WTC11 (cell line): ENCODE data around the gene ESYT3. TPM values are rescaled to one million over a fixed set of nuclear protein-coding genes. Genes with fewer than 3 reads are reported as not detected.

Experiments used
- ATAC-seq: fragments of 200-7000 bp; cut with Tn5 transposase; 2 replicates; pipeline ENCODE4 v1.10.0; 2021; ENCODE audit warnings: mild to moderate bottlenecking, moderate library complexity
- CTCF ChIA-PET: fragments of 300-600 bp; sonication (Branson Sonifier 250); formaldehyde crosslinking; loops from one replicate; lab custom pipeline; 2021; ENCODE audit warnings: antibody characterized with exemption; lab: Charles Lee
- POLR2A ChIA-PET: fragments of 350-600 bp; sonication (Branson Sonifier 250); formaldehyde crosslinking; loops from one replicate; lab custom pipeline; 2021; ENCODE audit warnings: antibody characterized with exemption; lab: Charles Lee
- DNase-seq: peaks from one replicate; pipeline ENCODE4 v3.0.0; 2021; ENCODE audit warnings: low spot score
- H3K27ac Mint-ChIP-seq: 2 replicates; pipeline ENCODE4 v1.8.0; 2021; ENCODE audit warnings: mixed read lengths
- H3K27me3 Mint-ChIP-seq: 2 replicates; pipeline ENCODE4 v1.8.0; 2021; ENCODE audit warnings: low read depth, mild to moderate bottlenecking, moderate library complexity, mixed read lengths
- H3K36me3 Mint-ChIP-seq: 2 replicates; pipeline ENCODE4 v1.8.0; 2021; ENCODE audit warnings: mixed read lengths
- H3K4me1 Mint-ChIP-seq: 2 replicates; pipeline ENCODE4 v1.8.0; 2022; ENCODE audit warnings: mixed read lengths
- H3K4me3 Mint-ChIP-seq: 2 replicates; pipeline ENCODE4 v1.8.0; 2021; ENCODE audit warnings: mild to moderate bottlenecking, moderate library complexity, mixed read lengths
- H3K9me3 Mint-ChIP-seq: 2 replicates; pipeline ENCODE4 v1.8.0; 2021; ENCODE audit warnings: mixed read lengths
- ATF2 ChIP-seq: sonication (generic); formaldehyde crosslinking; IDR thresholded peaks from 2 replicates; pipeline ENCODE4 v1.8.1; 2022; ENCODE audit warnings: low read depth, missing genetic modification reagents, borderline replicate concordance
- CTCF ChIP-seq: fragments of 200-600 bp; IDR thresholded peaks from 2 replicates; pipeline ENCODE4 v1.8.0; 2022; ENCODE audit warnings: antibody characterized with exemption
- E2F1 ChIP-seq: sonication (generic); formaldehyde crosslinking; IDR thresholded peaks from 2 replicates; pipeline ENCODE4 v1.8.0; 2022; ENCODE audit warnings: mild to moderate bottlenecking, missing genetic modification reagents
- E2F4 ChIP-seq: sonication (generic); formaldehyde crosslinking; IDR thresholded peaks from 2 replicates; pipeline ENCODE4 v1.8.1; 2022; ENCODE audit warnings: low read depth, mild to moderate bottlenecking, moderate library complexity, missing genetic modification reagents, borderline replicate concordance
- FOXP1 ChIP-seq: sonication (generic); formaldehyde crosslinking; IDR thresholded peaks from 2 replicates; pipeline ENCODE4 v1.8.0; 2022; ENCODE audit warnings: missing genetic modification reagents, mild to moderate bottlenecking, moderate library complexity, borderline replicate concordance
- IRF2 ChIP-seq: sonication (generic); formaldehyde crosslinking; IDR thresholded peaks from 2 replicates; pipeline ENCODE4 v1.8.0; 2022; ENCODE audit warnings: low read depth, missing genetic modification reagents, borderline replicate concordance
- MAX ChIP-seq: sonication (generic); formaldehyde crosslinking; IDR thresholded peaks from 2 replicates; pipeline ENCODE4 v1.8.0; 2022; ENCODE audit warnings: mild to moderate bottlenecking, missing genetic modification reagents
- MLX ChIP-seq: sonication (generic); formaldehyde crosslinking; IDR thresholded peaks from 2 replicates; pipeline ENCODE4 v1.8.1; 2023; ENCODE audit warnings: mild to moderate bottlenecking, missing genetic modification reagents, moderate library complexity
- MXD4 ChIP-seq: fragments of 250-450 bp; sonication (Bioruptor Pico); IDR thresholded peaks from 2 replicates; pipeline ENCODE4 v1.8.0; 2021; ENCODE audit warnings: mild to moderate bottlenecking, moderate library complexity, borderline replicate concordance
- MYBL2 ChIP-seq: sonication (generic); formaldehyde crosslinking; IDR thresholded peaks from 2 replicates; pipeline ENCODE4 v1.8.1; 2023; ENCODE audit warnings: mild to moderate bottlenecking, moderate library complexity, missing genetic modification reagents
- PRDM15 ChIP-seq: sonication (generic); formaldehyde crosslinking; IDR thresholded peaks from 2 replicates; pipeline ENCODE4 v1.8.0; 2022; ENCODE audit warnings: missing genetic modification reagents
- RELA ChIP-seq: sonication (generic); formaldehyde crosslinking; IDR thresholded peaks from 2 replicates; pipeline ENCODE4 v1.8.1; 2022; ENCODE audit warnings: missing genetic modification reagents, mild to moderate bottlenecking, borderline replicate concordance
- RORB ChIP-seq: fragments of 250-450 bp; sonication (Bioruptor Pico); IDR thresholded peaks from 2 replicates; pipeline ENCODE4 v1.9.0; 2021; ENCODE audit warnings: mild to moderate bottlenecking
- STAT6 ChIP-seq: sonication (generic); formaldehyde crosslinking; conservative IDR thresholded peaks from 2 replicates; pipeline ENCODE4 v1.8.1; 2023; ENCODE audit warnings: mild to moderate bottlenecking, low read depth, missing genetic modification reagents, moderate library complexity
- ZNF219 ChIP-seq: sonication (generic); formaldehyde crosslinking; IDR thresholded peaks from 2 replicates; pipeline ENCODE4 v1.8.0; 2023; ENCODE audit warnings: missing genetic modification reagents, mild to moderate bottlenecking, borderline replicate concordance
- ZNF416 ChIP-seq: fragments of 250-450 bp; sonication (Bioruptor Pico); IDR thresholded peaks from 2 replicates; pipeline ENCODE4 v1.9.0; 2021; ENCODE audit warnings: mild to moderate bottlenecking, inconsistent platforms
- ZSCAN18 ChIP-seq: fragments of 250-450 bp; sonication (Bioruptor Pico); IDR thresholded peaks from 2 replicates; pipeline ENCODE4 v2.1.2; 2022; ENCODE audit warnings: mild to moderate bottlenecking, moderate library complexity
- total RNA-seq: library from RNA; stranded (reverse); gene quantifications from 3 replicates; pipeline ENCODE4 v1.2.3, GENCODE V29; 2021

Gene ESYT3
- total RNA-seq, 1 experiment from 2014 or later = 6.4 TPM

- TF ChIP-seq FOXP1 (CRISPR knock-in tag) (no peak), STAT6 (CRISPR knock-in tag) (no peak), MXD4 (no peak), ZNF219 (CRISPR knock-in tag) (no peak), MAX (CRISPR knock-in tag) (no peak), RELA (CRISPR knock-in tag) (0 out of 2 replicates have a peak, but pooled peaks have one; percentile 1), E2F4 (CRISPR knock-in tag) (no peak), ATF2 (CRISPR knock-in tag) (0 out of 2 replicates have a peak, but pooled peaks have one; percentile 9)
These were observed 708 bp downstream of the ESYT3 start (continued) for GRCh38 chr3:138434875-138435772.

GRCh38 chr3:138435840-138436239 lies 1.4 kb downstream of the ESYT3 start:
- ChIA-PET CTCF (interaction anchor here (1.5 to 2.6 kb wide), 3 partner anchors 18 to 88 kb away, joined by 5 to 37 read pairs (median 9); no protein-coding TSS in a partner anchor), POLR2A (no interaction called here)
- Mint-ChIP-seq H3K4me1 (peaks cover 9% of the 10 kb centered on the region), H3K27ac (no peak overlapping the region), H3K9me3 (no peaks in the 10 kb centered on the region; the same call in 1 of the 2 replicates), H3K36me3 (peaks cover 2% of the 10 kb centered on the region; the same call in 1 of the 2 replicates), H3K27me3 (peaks cover 66% of the 10 kb centered on the region), H3K4me3 (peak overlapping the region; percentile 71)
- ATAC-seq (no peak), DNase-seq (no peak)
- TF ChIP-seq MYBL2 (CRISPR knock-in tag) (no peak), PRDM15 (CRISPR knock-in tag) (no peak), IRF2 (CRISPR knock-in tag) (no peak), E2F1 (CRISPR knock-in tag) (no peak), ZNF416 (CRISPR knock-in tag) (no peak), ZSCAN18 (CRISPR knock-in tag) (no peak), CTCF (no peak), RORB (CRISPR knock-in tag) (no peak), MLX (no peak), FOXP1 (CRISPR knock-in tag) (no peak)
